Measurements from ENCODE around the gene PPOX. TPM values are rescaled to one million over a fixed set of nuclear protein-coding genes. Genes with fewer than 3 reads are reported as not detected.
A peak's percentile ranks its signal among the peaks of the same experiment; 100 is the strongest.

The PPOX gene
- total and polyA plus RNA-seq, 8 donors = 15.2 to 53.0 (median 46.6) TPM

GRCh38 chr1:161171191-161171590 lies 5.0 kb downstream of the PPOX start:
- Histone ChIP-seq H3K4me1 (peaks cover 12 to 33% of the 10 kb centered on the region in 2 donors), H3K27ac (no peak overlapping the region), H3K36me3 (peaks cover 0 to 72% of the 10 kb centered on the region in 2 donors), H3K9me3 (no peaks in the 10 kb centered on the region), H3K27me3 (no peaks in the 10 kb centered on the region), H3K4me3 (no peak overlapping the region)
- TF ChIP-seq CTCF (IDR thresholded peaks at IDR 0.05) = no peak
- no peak for DNase-seq
- intact Hi-C loops (cut with DNase I) = no loop called here
- ATAC-seq = no peak

- intact Hi-C loops (cut with DNase I) = no loop called here
- DNase-seq (peak in 1 of 4 donors; percentile 22), ATAC-seq (no peak)
- no peak overlapping the region for H3K27ac ChIP-seq
- TF ChIP-seq CTCF (IDR thresholded peaks at IDR 0.05) = no peak
- H3K4me3 ChIP-seq = no peak overlapping the region
- no peaks in the 10 kb centered on the region for H3K27me3 ChIP-seq
- peaks cover 0 to 72% of the 10 kb centered on the region in 2 donors for H3K36me3 ChIP-seq
- H3K9me3 ChIP-seq = no peaks in the 10 kb centered on the region
- H3K4me1 ChIP-seq = peaks cover 17 to 34% of the 10 kb centered on the region in 2 donors
Observed at GRCh38 chr1:161171696-161172095, 5.5 kb downstream of the PPOX start.

- Histone ChIP-seq H3K9me3 (no peaks in the 10 kb centered on the region), H3K27ac (no peak overlapping the region), H3K27me3 (no peaks in the 10 kb centered on the region), H3K4me1 (peaks cover 13 to 29% of the 10 kb centered on the region in 2 donors), H3K4me3 (no peak overlapping the region), H3K36me3 (peaks cover 0 to 72% of the 10 kb centered on the region in 2 donors)
- intact Hi-C loops (cut with DNase I) = no loop called here
- DNase-seq (no peak), ATAC-seq (no peak)
- no peak for TF ChIP-seq CTCF (IDR thresholded peaks at IDR 0.05)
Observed at GRCh38 chr1:161172349-161172748, 6.1 kb downstream of the PPOX start.

GRCh38 chr1:161172776-161173376 lies 6.7 kb downstream of the PPOX start:
- H3K4me3 ChIP-seq = no peak overlapping the region
- H3K4me1 ChIP-seq = peaks cover 13 to 27% of the 10 kb centered on the region in 2 donors
- no peaks in the 10 kb centered on the region for H3K9me3 ChIP-seq
- no peak overlapping the region for H3K27ac ChIP-seq
- no peak for TF ChIP-seq CTCF (IDR thresholded peaks at IDR 0.05)
- peaks cover 0 to 72% of the 10 kb centered on the region in 2 donors for H3K36me3 ChIP-seq
- DNase-seq (no peak), ATAC-seq (no peak)
- H3K27me3 ChIP-seq = no peaks in the 10 kb centered on the region
- intact Hi-C loops (cut with DNase I) = no loop called here

- H3K27ac ChIP-seq = no peak overlapping the region
Observed at GRCh38 chr1:161173711-161174110, 7.5 kb downstream of the PPOX start.

More at GRCh38 chr1:161173711-161174110, 7.5 kb downstream of the PPOX start:
- DNase-seq (no peak), ATAC-seq (no peak)
- peaks cover 0 to 70% of the 10 kb centered on the region in 2 donors for H3K36me3 ChIP-seq
- no peaks in the 10 kb centered on the region for H3K27me3 ChIP-seq
- intact Hi-C loops (cut with DNase I) = no loop called here
- no peak for TF ChIP-seq CTCF (IDR thresholded peaks at IDR 0.05)
- H3K4me1 ChIP-seq = peaks cover 13 to 30% of the 10 kb centered on the region in 2 donors
- H3K4me3 ChIP-seq = no peak overlapping the region
- no peaks in the 10 kb centered on the region for H3K9me3 ChIP-seq

Data from left lung (tissue), 10 donors.